Measurements from ENCODE around the gene NMUR2.

The NMUR2 gene

DNA sequence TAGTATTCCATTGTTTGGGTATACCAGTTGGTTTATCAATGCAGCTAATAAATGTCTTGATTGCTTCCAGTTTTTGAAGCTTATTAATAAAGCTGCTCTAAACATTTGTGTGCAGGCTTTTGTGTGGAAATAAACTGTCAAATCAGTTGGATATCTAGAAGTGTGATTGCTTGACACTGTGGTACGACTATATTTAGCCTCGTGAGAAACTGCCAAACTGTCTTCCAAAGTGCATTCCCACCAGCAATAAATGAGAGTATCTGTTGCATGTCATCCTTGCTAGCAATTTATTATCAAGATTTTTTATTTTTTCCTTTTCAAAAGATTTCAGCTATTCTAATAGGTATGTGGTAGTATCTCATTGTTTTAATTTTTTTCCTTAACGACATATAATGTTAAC lies 37.5 kb downstream of the NMUR2 start:
- DNase-seq: no peak

DNA sequence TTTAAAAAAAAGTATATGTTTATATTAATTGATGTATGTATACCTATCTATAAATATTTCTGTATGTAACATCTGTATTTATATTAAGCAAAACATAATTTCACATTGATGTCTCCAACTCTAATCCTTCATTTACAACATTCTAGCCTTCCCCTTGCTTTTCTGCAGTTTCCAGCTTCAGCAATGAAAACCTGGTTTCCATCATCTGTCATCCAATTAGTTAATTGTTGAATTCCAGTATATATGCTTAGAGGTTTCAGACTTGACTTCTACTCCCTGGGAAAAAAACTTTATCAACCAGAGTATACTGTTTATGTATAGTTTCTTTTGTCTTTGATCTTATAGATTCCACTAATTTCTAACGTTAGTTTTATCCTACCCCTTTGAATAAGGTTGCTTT lies 38.4 kb downstream of the NMUR2 start:
- DNase-seq: no peak

DNA sequence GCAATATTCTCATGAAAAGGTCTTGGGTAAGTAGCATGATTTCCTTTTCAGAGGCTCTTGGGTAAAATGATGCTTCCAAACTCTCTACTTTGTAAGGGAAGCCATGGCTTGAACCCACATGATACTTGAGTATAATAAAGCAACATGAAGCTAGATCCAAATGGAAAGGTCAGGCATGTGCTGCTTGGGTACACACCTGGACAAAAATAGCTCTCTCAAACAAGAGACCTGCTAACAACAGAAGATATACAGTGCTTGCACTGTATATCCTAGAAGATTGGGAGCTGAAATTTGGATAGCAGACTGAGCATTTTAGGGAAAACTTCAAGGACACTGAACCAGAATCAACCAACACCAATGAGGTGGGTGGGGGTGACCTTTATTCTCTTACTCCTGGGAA lies 40.2 kb downstream of the NMUR2 start:
- no peak for DNase-seq

DNA sequence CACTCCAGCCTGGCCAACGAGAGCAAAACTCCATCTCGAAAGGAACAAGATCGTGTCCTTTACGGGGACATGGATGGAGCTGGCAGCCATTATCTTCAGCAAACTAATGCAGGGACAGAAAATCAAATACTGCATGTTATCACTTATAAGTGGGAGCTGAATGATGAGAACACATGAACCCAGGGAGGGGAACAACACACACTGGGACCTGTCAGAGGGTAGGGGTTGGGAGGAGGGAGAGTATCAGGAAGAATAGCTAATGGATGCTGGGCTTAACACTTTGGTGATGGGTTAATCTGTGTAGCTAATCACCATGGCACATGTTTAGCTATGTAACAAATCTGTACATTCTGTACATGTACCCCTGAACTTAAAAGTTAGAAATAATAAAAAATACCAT lies 40.9 kb downstream of the NMUR2 start:
- DNase-seq: no peak

DNA sequence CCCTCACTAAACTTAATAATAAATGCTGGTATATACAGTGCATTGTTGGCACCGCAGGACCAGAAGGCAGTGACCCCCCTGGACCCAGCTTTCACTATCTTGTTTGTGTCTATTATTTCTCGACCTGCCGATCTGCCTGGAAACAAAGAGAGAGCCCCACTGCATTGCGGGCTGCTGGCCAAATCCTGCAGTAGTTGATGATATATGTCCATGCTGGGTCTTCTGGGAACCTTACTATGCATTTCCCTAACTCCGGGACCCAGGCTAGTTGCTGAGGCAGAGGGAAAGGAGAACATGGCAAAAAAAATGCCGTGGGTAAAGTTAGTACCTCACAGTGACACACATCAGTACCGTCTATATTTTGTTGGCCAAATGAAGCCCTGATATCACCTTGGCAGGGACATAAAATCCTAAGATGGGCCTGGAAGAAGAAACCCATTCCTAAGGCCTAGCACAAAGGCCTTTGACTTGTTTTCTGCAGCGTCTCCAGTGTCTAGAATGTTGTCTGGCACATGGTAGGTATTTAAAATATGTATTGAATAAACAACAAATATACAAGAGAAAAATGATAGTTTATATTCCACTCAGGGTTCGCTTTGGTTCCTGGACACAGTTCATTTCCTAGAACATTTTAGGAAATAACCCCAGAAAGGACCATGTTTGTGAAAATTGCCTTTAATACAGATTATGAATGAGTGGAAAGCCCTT lies 46.1 kb downstream of the NMUR2 start:
- DNase-seq: no peak

DNA sequence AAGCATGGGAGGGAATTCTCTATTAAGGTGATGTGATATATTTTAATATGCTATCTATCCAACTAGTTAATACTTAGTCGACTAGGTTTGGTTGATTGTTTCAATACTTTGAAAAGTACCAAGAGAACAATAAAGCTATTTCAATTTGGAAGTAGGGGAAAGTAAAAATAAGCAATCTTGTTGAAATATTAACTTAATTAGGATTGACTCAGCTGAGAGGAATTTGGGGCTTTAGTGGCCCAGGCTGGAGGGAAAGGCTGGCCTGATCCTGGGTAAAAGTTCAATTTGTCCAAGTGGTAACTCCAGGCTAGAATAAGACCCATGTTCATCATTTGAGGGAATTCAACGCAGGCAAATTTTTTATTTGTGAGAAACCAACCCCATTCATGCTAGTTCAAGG lies 48.6 kb downstream of the NMUR2 start:
- DNase-seq: no peak

DNA sequence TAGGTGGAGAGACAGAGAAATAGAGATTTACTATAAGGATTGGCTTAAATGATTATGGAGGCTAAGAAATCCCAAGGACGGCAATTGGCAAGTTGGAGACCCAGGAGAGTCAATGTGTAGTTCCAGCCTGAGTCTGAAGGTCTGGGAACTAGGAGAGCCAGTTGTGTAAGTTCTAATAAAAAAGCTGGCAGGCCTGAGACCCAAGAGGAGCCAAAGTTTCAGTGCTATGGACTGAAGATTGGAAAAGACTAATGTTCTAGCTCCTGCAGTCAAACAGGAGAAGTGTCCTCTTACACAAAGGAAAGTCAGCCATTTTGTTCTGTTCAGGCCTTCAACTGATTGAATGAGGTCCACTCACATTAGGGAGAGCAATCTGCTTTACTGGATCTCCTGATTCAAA lies 50.0 kb downstream of the NMUR2 start:
- DNase-seq: no peak

DNA sequence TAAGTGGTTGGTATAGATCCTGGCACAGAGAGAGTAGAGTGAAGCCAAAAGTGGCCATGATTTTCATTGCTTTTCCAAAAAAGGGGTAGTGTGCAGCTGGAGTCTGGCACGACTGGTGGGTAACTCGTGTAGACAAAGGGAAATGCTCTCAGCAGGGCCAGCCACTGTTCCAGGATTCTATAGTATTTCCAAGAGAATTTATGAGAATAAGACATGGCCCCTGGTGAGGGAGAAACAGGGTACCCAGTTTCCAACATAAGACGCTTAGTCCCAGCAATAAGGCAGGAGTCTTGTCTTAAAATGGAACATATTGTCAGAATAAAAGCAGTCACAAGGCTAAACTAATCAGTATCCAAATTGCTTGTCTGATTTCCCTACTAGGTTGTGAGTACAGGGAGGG lies 52.1 kb downstream of the NMUR2 start:
- DNase-seq: no peak

DNA sequence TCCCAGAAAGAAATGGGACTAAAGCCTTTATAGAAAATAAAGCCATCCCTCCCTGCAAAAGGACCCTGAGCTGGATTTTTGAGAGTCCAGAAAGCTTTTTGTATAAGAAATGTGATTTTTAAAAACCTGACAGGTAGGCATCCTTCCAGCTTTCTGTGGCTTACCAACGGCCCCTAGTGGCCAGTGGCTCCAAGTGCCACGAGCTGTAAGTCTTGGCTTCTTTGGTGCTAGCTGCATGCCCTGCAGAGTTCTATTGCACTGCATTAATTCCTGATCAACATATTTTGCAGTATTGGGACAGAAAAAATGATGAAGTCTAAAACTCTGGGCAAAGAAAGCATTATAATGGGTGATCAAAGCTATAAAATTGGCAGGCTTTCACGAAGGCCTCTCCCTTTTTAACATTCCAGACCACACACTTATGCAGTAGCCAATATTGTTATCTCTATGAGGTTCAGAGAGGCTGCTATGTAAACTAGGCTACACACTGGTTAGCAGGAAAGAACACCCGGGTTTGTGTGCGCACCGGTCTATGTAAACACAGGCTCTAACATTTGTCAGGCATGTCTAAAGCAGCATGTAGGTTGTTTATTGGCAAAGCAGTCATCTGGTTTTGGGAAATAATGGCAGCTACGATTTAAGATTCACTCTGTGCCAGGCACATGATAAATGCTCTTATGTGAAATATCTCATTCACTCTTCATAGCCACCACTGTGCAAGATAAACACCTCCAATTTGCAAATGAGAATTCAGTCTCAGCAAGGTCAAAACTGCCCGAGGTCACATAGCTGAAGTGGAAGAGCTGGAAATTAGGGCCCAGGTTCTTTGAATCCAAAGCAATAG lies 55.2 kb downstream of the NMUR2 start:
- no peak for DNase-seq
